ENCODE data around the gene CHI3L1. TPM values are rescaled to one million over a fixed set of nuclear protein-coding genes. Genes with fewer than 3 reads are reported as not detected.
A peak's percentile ranks its signal among the peaks of the same experiment; 100 is the strongest.

The CHI3L1 gene
- total RNA-seq, 1 experiment from 2014 or later = not detected

- no CpG with 5 or more reads among the region's 7 CpGs for WGBS (ENCODE audit: extremely low coverage, insufficient read length, low lambda C conversion rate)
- no peak overlapping the region for H3K27ac ChIP-seq (ENCODE audit: insufficient read length, low read depth, low read length)
Measured at GRCh38 chr1:203146537-203146936, 40.0 kb downstream of the CHI3L1 start.

More at GRCh38 chr1:203146537-203146936, 40.0 kb downstream of the CHI3L1 start:
- no peak overlapping the region for H4K5ac ChIP-seq (ENCODE audit: insufficient read length, low read depth, low read length)
- H4K8ac ChIP-seq (replicated peaks; ENCODE audit: insufficient read length, low read depth, low read length) = no peak overlapping the region
- H3K27me3 ChIP-seq (ENCODE audit: insufficient read depth, low read length) = no peaks in the 10 kb centered on the region
- H2AK5ac ChIP-seq (ENCODE audit: insufficient read length, low read length) = no peak overlapping the region
- H3K9me3 ChIP-seq (ENCODE audit: control insufficient read depth, low read depth, low read length) = no peaks in the 10 kb centered on the region
- TF ChIP-seq CTCF (conservative IDR thresholded peaks at IDR 0.05) = no peak
- H3K4me3 Mint-ChIP-seq = no peak overlapping the region
- no peak overlapping the region for H2BK120ac ChIP-seq (ENCODE audit: low read depth, low read length, poor library complexity, severe bottlenecking)
- peak overlapping the region; percentile 17; the same call in 1 of the 2 replicates for H3K14ac ChIP-seq (ENCODE audit: insufficient read depth, low read length)
- peaks cover 4 to 8% of the 10 kb centered on the region in 2 experiments; a peak in 3 of 5 replicates for H3K9me3 Mint-ChIP-seq
- H3K23ac ChIP-seq (ENCODE audit: insufficient read length, low read depth, low read length) = no peak overlapping the region
- H2BK15ac ChIP-seq (ENCODE audit: low read depth, low read length) = no peak overlapping the region
- no peak overlapping the region for H3K4me2 ChIP-seq (ENCODE audit: insufficient read depth, insufficient read length, low read length)
- H2BK12ac ChIP-seq (ENCODE audit: insufficient read length, low read depth, low read length) = no peak overlapping the region
- H2BK5ac ChIP-seq (ENCODE audit: insufficient read length, low read length) = no peak overlapping the region
- H3K36me3 Mint-ChIP-seq (ENCODE audit: insufficient read depth in 1 of 3, low read depth in 3 of 3) = peaks cover 0 to 9% (median 2%) of the 10 kb centered on the region in 3 experiments; a peak in 3 of 7 replicates
- H3K4me1 ChIP-seq (ENCODE audit: insufficient read depth, low read length) = peaks cover 14% of the 10 kb centered on the region; the same call in 1 of the 2 replicates
- H3K27me3 Mint-ChIP-seq (ENCODE audit: low read depth) = no peaks in the 10 kb centered on the region; the same call in 1 of the 2 replicates
- H4K20me1 ChIP-seq (ENCODE audit: control insufficient read depth, insufficient read depth, insufficient read length) = no peaks in the 10 kb centered on the region
- H3K56ac ChIP-seq (ENCODE audit: insufficient read length, low read depth, low read length) = no peak overlapping the region
- peaks cover 66 to 82% of the 10 kb centered on the region in 2 experiments for H3K4me1 Mint-ChIP-seq
- H3K79me2 ChIP-seq (ENCODE audit: insufficient read depth, low read length) = no peaks in the 10 kb centered on the region
- DNase-seq = no peak
- H3K23me2 ChIP-seq (ENCODE audit: insufficient read length, low read depth, low read length, poor library complexity, severe bottlenecking) = no peaks in the 10 kb centered on the region
- no peak overlapping the region for H3K9ac ChIP-seq (ENCODE audit: extremely low read depth, insufficient read length, low read length)
- H3K79me1 ChIP-seq (ENCODE audit: insufficient read depth, low read depth, low read length, poor library complexity, severe bottlenecking) = no peaks in the 10 kb centered on the region
- no peak overlapping the region for H3T11ph ChIP-seq (ENCODE audit: low read length)
- no peak overlapping the region for H3K4ac ChIP-seq (ENCODE audit: low read depth, low read length)
- peak overlapping the region; percentile 16 for H3K18ac ChIP-seq (ENCODE audit: insufficient read length, low read depth, low read length)
- no peak overlapping the region for H2BK20ac ChIP-seq (ENCODE audit: low read depth, low read length, poor library complexity, severe bottlenecking)
- H4K91ac ChIP-seq (ENCODE audit: insufficient read length, low read depth, low read length) = no peak overlapping the region
- H3K27ac Mint-ChIP-seq = peak overlapping the region in 1 of 3 experiments; percentile 63; a peak in 2 of 7 replicates
- no peak overlapping the region for H2AFZ ChIP-seq (ENCODE audit: low read length)
